Sigmoid colon (tissue), 7 donors: ENCODE measurements around the gene STK38. TPM values are rescaled to one million over a fixed set of nuclear protein-coding genes. Genes with fewer than 3 reads are reported as not detected.
A peak's percentile ranks its signal among the peaks of the same experiment; 100 is the strongest.

ENCODE experiments used
- DNase-seq: peaks from one replicate; pipeline ENCODE4 v3.0.0-alpha.2; 2019
- H3K27ac ChIP-seq, 4 donors: fragments of 200-600 bp; sonication (generic); one replicate each; pipeline ENCODE4 v1.5.1; 2016 to 2019; ENCODE audit warnings: mild to moderate bottlenecking in 1 of 4
- H3K27me3 ChIP-seq, 3 donors: fragments of 200-600 bp; sonication (generic); one replicate each; pipeline ENCODE4 v1.5.1; 2019; ENCODE audit warnings: mild to moderate bottlenecking in 1 of 3
- H3K36me3 ChIP-seq, 4 donors: fragments of 200-600 bp; sonication (generic); one replicate each; pipeline ENCODE4 v1.5.1; 2016 to 2019
- H3K4me1 ChIP-seq, 4 donors: fragments of 200-600 bp; sonication (generic); one replicate each; pipeline ENCODE4 v1.5.1; 2017 to 2019
- H3K4me3 ChIP-seq, 4 donors: fragments of 200-600 bp; sonication (generic); one replicate each; pipeline ENCODE4 v1.5.1; 2017 to 2019; ENCODE audit warnings: mild to moderate bottlenecking in 2 of 4, moderate library complexity in 1 of 4
- H3K9me3 ChIP-seq, 4 donors: fragments of 200-600 bp in 3 of 4; sonication (generic) in 3 of 4; one replicate each; pipeline versions ENCODE4 v1.5.1 to v1.6.1; 2013 to 2019
- CTCF ChIP-seq, 4 experiments: fragments of 450-650 bp in 3 of 4; fragments of 200-600 bp in 1 of 4; IDR thresholded peaks; one replicate each; pipeline ENCODE4 v1.5.1; 2016 to 2019; ENCODE audit warnings: antibody characterized with exemption in 4 of 4, mild to moderate bottlenecking in 3 of 4, moderate library complexity in 2 of 4
- EP300 ChIP-seq, 4 donors: sonication (generic); formaldehyde crosslinking; IDR thresholded peaks; one replicate each; pipeline ENCODE4 v1.6.1; 2017; ENCODE audit warnings: antibody characterized with exemption in 4 of 4
- POLR2A ChIP-seq, 2 donors: fragments of 450-650 bp; IDR thresholded peaks; one replicate each; pipeline ENCODE4 v1.6.1; 2016; ENCODE audit warnings: antibody characterized with exemption in 2 of 2, mild to moderate bottlenecking in 2 of 2, moderate library complexity in 2 of 2
- POLR2AphosphoS5 ChIP-seq, 4 donors: sonication (generic); formaldehyde crosslinking; IDR thresholded peaks; one replicate each; pipeline ENCODE4 v1.6.1; 2017; ENCODE audit warnings: antibody characterized with exemption in 4 of 4
- WGBS, 2 donors: extraction: QIAGEN DNeasy Blood & Tissue Kit; methylation state at CpG; one replicate each; pipeline ENCODE4 v1.1.7; 2013; 5-methylcytosine and 5-hydroxymethylcytosine counted together
- intact Hi-C: fragments of 100-400 bp; cut with DNase I; formaldehyde crosslinking; loops from one replicate; pipeline ENCODE4 v1.15.1; 2023
- polyA plus RNA-seq, 3 donors: library from polyadenylated mRNA; stranded (reverse); fragments of 200-250 nt; gene quantifications; one replicate each; pipeline ENCODE4 v1.2.3, GENCODE V29; 2013
- total RNA-seq, 4 donors: library from RNA; depleted of rRNA; stranded (reverse); fragments of >200 nt; gene quantifications; one replicate each; pipeline ENCODE4 v1.1.0, GENCODE V29; 2016
- donor health status: healthy with polysubstance abuse.
- donor health status: Bipolar disorder and iron deficiency.
- donor health status: healthy.

Gene STK38
- total and polyA plus RNA-seq, 7 donors: 25.8 to 47.8 (median 36.0) TPM

DNA sequence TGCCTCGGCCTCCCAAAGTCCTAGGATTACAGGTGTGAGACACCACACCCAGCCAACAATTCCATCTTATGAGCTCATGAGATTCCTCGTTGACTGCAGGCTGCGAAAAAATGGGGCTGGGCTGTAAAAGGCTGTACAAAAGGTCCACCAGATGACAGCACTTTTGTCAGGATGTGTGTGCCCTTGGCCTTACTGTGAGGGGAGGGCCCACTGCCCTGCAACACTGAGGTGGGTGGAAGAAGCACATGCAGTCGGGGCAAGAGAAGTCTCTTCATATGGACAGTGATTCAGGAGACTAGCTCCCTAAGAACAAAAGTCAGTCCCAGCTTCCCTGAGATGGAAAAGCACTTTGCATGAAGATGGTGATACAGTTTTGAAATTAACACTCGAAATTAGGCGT, 54.0 kb downstream of the STK38 start:
- intact Hi-C loops: no loop called here
- DNase-seq: no peak
- no peak overlapping the region for H3K4me3 ChIP-seq
- H3K27me3 ChIP-seq: no peaks in the 10 kb centered on the region
- H3K36me3 ChIP-seq: peaks cover 10 to 64% (median 24%) of the 10 kb centered on the region in 4 donors
- peak overlapping the region in 1 of 4 donors; percentile 9 for H3K27ac ChIP-seq
- no peaks in the 10 kb centered on the region for H3K9me3 ChIP-seq
- 78 to 87% methylated on average over 6 of the region's 6 CpGs for WGBS, 2 donors
- TF ChIP-seq CTCF (IDR thresholded peaks at IDR 0.05) (no peak), POLR2A (IDR thresholded peaks at IDR 0.05) (no peak), POLR2AphosphoS5 (IDR thresholded peaks at IDR 0.05) (no peak), EP300 (IDR thresholded peaks at IDR 0.05) (no peak)
- peaks cover 0 to 14% (median 2%) of the 10 kb centered on the region in 4 donors for H3K4me1 ChIP-seq

DNA sequence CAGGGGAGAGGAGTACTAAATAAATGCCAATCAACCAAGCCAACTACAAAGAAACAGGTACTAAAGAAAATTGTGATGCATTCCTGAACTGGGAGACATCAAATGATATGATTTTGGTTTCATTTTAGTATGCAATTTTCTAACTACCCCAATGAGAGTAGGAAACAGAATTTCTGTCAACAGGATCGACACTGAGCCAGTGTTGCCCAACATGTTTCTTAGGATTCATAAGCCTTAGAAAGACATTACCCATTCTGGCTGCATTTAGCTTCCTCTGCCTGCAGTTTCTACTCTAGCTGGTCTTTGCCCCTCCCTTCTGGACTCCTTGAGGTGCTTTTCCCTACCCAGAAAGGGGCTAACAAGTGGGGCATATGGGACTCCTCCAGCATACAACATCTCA, 54.7 kb downstream of the STK38 start:
- Histone ChIP-seq H3K4me1 (peaks cover 0 to 21% (median 7%) of the 10 kb centered on the region in 4 donors), H3K36me3 (peaks cover 10 to 57% (median 23%) of the 10 kb centered on the region in 4 donors), H3K9me3 (no peaks in the 10 kb centered on the region), H3K4me3 (no peak overlapping the region), H3K27me3 (no peaks in the 10 kb centered on the region), H3K27ac (no peak overlapping the region)
- WGBS, 2 donors: 85 to 87% methylated on average over 1 of the region's 1 CpG
- TF ChIP-seq CTCF (IDR thresholded peaks at IDR 0.05) (no peak), POLR2AphosphoS5 (IDR thresholded peaks at IDR 0.05) (no peak), POLR2A (IDR thresholded peaks at IDR 0.05) (no peak), EP300 (IDR thresholded peaks at IDR 0.05) (no peak)
- DNase-seq: no peak
- intact Hi-C loops: no loop called here

- H3K4me1 ChIP-seq: peaks cover 0 to 27% (median 10%) of the 10 kb centered on the region in 4 donors
- intact Hi-C loops: no loop called here
- WGBS, 2 donors: 91 to 94% methylated on average over 4 of the region's 4 CpGs
- H3K36me3 ChIP-seq: peaks cover 10 to 53% (median 17%) of the 10 kb centered on the region in 4 donors
- no peaks in the 10 kb centered on the region for H3K27me3 ChIP-seq
- no peak for TF ChIP-seq POLR2AphosphoS5 (IDR thresholded peaks at IDR 0.05)
- no peak for TF ChIP-seq EP300 (IDR thresholded peaks at IDR 0.05)
- no peak for TF ChIP-seq POLR2A (IDR thresholded peaks at IDR 0.05)
- no peak for TF ChIP-seq CTCF (IDR thresholded peaks at IDR 0.05)
- no peaks in the 10 kb centered on the region for H3K9me3 ChIP-seq
- no peak overlapping the region for H3K27ac ChIP-seq
- no peak for DNase-seq
- no peak overlapping the region for H3K4me3 ChIP-seq
Observed at GRCh38 chr6:36492092-36492491, 55.2 kb downstream of the STK38 start.

GRCh38 chr6:36491378-36491965, 55.8 kb downstream of the STK38 start:
- Histone ChIP-seq H3K36me3 (peaks cover 10 to 53% (median 15%) of the 10 kb centered on the region in 4 donors), H3K27me3 (no peaks in the 10 kb centered on the region), H3K4me1 (peaks cover 0 to 27% (median 10%) of the 10 kb centered on the region in 4 donors), H3K9me3 (no peaks in the 10 kb centered on the region), H3K4me3 (no peak overlapping the region), H3K27ac (no peak overlapping the region)
- intact Hi-C loops: no loop called here
- no peak for TF ChIP-seq CTCF (IDR thresholded peaks at IDR 0.05)
- TF ChIP-seq EP300 (IDR thresholded peaks at IDR 0.05): no peak
- TF ChIP-seq POLR2A (IDR thresholded peaks at IDR 0.05): no peak
- no peak for TF ChIP-seq POLR2AphosphoS5 (IDR thresholded peaks at IDR 0.05)
- no peak for DNase-seq
- WGBS, 2 donors: 95% methylated on average over 7 of the region's 7 CpGs

- TF ChIP-seq EP300 (IDR thresholded peaks at IDR 0.05): no peak
- TF ChIP-seq CTCF (IDR thresholded peaks at IDR 0.05): no peak
- TF ChIP-seq POLR2AphosphoS5 (IDR thresholded peaks at IDR 0.05): no peak
- no peak for TF ChIP-seq POLR2A (IDR thresholded peaks at IDR 0.05)
- Histone ChIP-seq H3K4me1 (peaks cover 0 to 27% (median 10%) of the 10 kb centered on the region in 4 donors), H3K9me3 (no peaks in the 10 kb centered on the region), H3K27ac (no peak overlapping the region), H3K4me3 (no peak overlapping the region), H3K36me3 (peaks cover under 1 to 53% (median 6%) of the 10 kb centered on the region in 4 donors), H3K27me3 (no peaks in the 10 kb centered on the region)
- no peak for DNase-seq
- WGBS, 2 donors: 88 to 90% methylated on average over 4 of the region's 4 CpGs
- intact Hi-C loops: no loop called here
Observed at GRCh38 chr6:36489426-36489825, 57.9 kb downstream of the STK38 start.
